ENCODE results near the gene ALDH9A1.

Gene ALDH9A1

GRCh38 chr1:165675794-165676193 lies 22.6 kb downstream of the ALDH9A1 start:
- Histone ChIP-seq H3K36me3 (ENCODE audit: insufficient read depth, low read length) (peaks cover 70% of the 10 kb centered on the region), H3K4me3 (ENCODE audit: low read depth, low read length, poor library complexity, severe bottlenecking) (no peak overlapping the region), H3K79me2 (ENCODE audit: insufficient read depth, low read length) (no peaks in the 10 kb centered on the region)

GRCh38 chr1:165674599-165674998 lies 23.8 kb downstream of the ALDH9A1 start:
- Histone ChIP-seq H3K4me1 (ENCODE audit: insufficient read depth, low read length, severe bottlenecking) (no peaks in the 10 kb centered on the region), H3K4me3 (ENCODE audit: low read depth, low read length, poor library complexity, severe bottlenecking) (no peak overlapping the region), H3K4me2 (ENCODE audit: low read length) (no peak overlapping the region), H3K9me3 (ENCODE audit: low read length) (no peaks in the 10 kb centered on the region), H3K9ac (ENCODE audit: low read length) (no peak overlapping the region), H2AFZ (ENCODE audit: low read length) (no peak overlapping the region), H3K9me2 (ENCODE audit: low read depth, low read length) (no peaks in the 10 kb centered on the region), H3K27me3 (ENCODE audit: insufficient read depth, low read length) (no peaks in the 10 kb centered on the region), H4K20me1 (ENCODE audit: insufficient read depth, low read length) (no peaks in the 10 kb centered on the region), H3K36me3 (ENCODE audit: insufficient read depth, low read length) (peaks cover 64% of the 10 kb centered on the region), H3K27ac (ENCODE audit: low read depth, low read length, poor library complexity, severe bottlenecking) (no peak overlapping the region), H3K79me2 (ENCODE audit: insufficient read depth, low read length) (no peaks in the 10 kb centered on the region), H3F3A (ENCODE audit: insufficient read depth, low read length) (no peaks in the 10 kb centered on the region)
- no peak for TF ChIP-seq CTCF (IDR thresholded peaks at IDR 0.05; ENCODE audit: low read length)
- TF ChIP-seq EZH2 (IDR thresholded peaks at IDR 0.05; ENCODE audit: borderline replicate concordance, low read length): no peak

More at GRCh38 chr1:165675794-165676193, 22.6 kb downstream of the ALDH9A1 start:
- no peaks in the 10 kb centered on the region for H3K27me3 ChIP-seq (ENCODE audit: insufficient read depth, low read length)
- no peak overlapping the region for H3K9ac ChIP-seq (ENCODE audit: low read length)
- no peak overlapping the region for H3K4me2 ChIP-seq (ENCODE audit: low read length)
- TF ChIP-seq CTCF (IDR thresholded peaks at IDR 0.05; ENCODE audit: low read length): no peak
- no peak for TF ChIP-seq EZH2 (IDR thresholded peaks at IDR 0.05; ENCODE audit: borderline replicate concordance, low read length)
- H2AFZ ChIP-seq (ENCODE audit: low read length): no peak overlapping the region
- no peaks in the 10 kb centered on the region for H4K20me1 ChIP-seq (ENCODE audit: insufficient read depth, low read length)
- no peaks in the 10 kb centered on the region for H3K4me1 ChIP-seq (ENCODE audit: insufficient read depth, low read length, severe bottlenecking)
- H3K27ac ChIP-seq (ENCODE audit: low read depth, low read length, poor library complexity, severe bottlenecking): no peak overlapping the region
- H3F3A ChIP-seq (ENCODE audit: insufficient read depth, low read length): no peaks in the 10 kb centered on the region
- H3K9me3 ChIP-seq (ENCODE audit: low read length): no peaks in the 10 kb centered on the region
- no peaks in the 10 kb centered on the region for H3K9me2 ChIP-seq (ENCODE audit: low read depth, low read length)

- no peaks in the 10 kb centered on the region for H4K20me1 ChIP-seq (ENCODE audit: insufficient read depth, low read length)
- H3K9me2 ChIP-seq (ENCODE audit: low read depth, low read length): no peaks in the 10 kb centered on the region
- H3K79me2 ChIP-seq (ENCODE audit: insufficient read depth, low read length): no peaks in the 10 kb centered on the region
- H3K27ac ChIP-seq (ENCODE audit: low read depth, low read length, poor library complexity, severe bottlenecking): no peak overlapping the region
- no peak overlapping the region for H2AFZ ChIP-seq (ENCODE audit: low read length)
- H3K36me3 ChIP-seq (ENCODE audit: insufficient read depth, low read length): peaks cover 69% of the 10 kb centered on the region
- H3K4me2 ChIP-seq (ENCODE audit: low read length): no peak overlapping the region
- H3K9me3 ChIP-seq (ENCODE audit: low read length): no peaks in the 10 kb centered on the region
- TF ChIP-seq EZH2 (IDR thresholded peaks at IDR 0.05; ENCODE audit: borderline replicate concordance, low read length) (no peak), CTCF (IDR thresholded peaks at IDR 0.05; ENCODE audit: low read length) (no peak)
- H3K4me1 ChIP-seq (ENCODE audit: insufficient read depth, low read length, severe bottlenecking): no peaks in the 10 kb centered on the region
- H3K9ac ChIP-seq (ENCODE audit: low read length): no peak overlapping the region
- no peaks in the 10 kb centered on the region for H3F3A ChIP-seq (ENCODE audit: insufficient read depth, low read length)
- H3K27me3 ChIP-seq (ENCODE audit: insufficient read depth, low read length): no peaks in the 10 kb centered on the region
- no peak overlapping the region for H3K4me3 ChIP-seq (ENCODE audit: low read depth, low read length, poor library complexity, severe bottlenecking)
These were observed 26.8 kb downstream of the ALDH9A1 start for GRCh38 chr1:165671526-165671925.

All from OCI-LY1 (cell line).